HG03175 (cell line): ENCODE data around the gene ZC3H11A.
"Not testable (repeated sequence)": the region's sequence is repeated elsewhere in the genome, so short reads cannot be mapped to it uniquely, and the experiment has no call there.

Experiments used
- ATAC-seq: cut with Tn5 transposase; IDR thresholded peaks from one replicate; pipeline ENCODE4 v1.9.1; 2021; ENCODE audit warnings: mild to moderate bottlenecking, moderate library complexity; ENCODE audit not compliant: unreplicated experiment

Gene ZC3H11A

DNA sequence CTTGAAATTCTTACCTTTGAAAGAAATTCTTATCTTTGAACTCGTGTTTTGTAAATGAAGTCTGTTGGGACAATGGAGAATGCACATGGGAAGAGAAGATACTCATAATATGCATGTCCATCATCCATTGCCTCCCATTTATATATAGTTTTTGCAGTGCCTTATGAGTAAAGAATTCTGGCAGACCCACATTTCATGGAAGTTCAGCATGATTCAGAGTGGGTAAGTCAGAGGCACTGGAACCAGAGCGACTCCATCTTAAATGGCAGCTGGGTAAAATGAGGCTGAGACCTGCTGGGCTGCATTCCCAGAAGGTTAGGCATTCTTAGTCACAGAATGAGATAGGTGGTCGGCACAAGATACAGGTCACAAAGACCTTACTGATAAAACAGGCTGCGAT, 16.6 kb upstream of the ZC3H11A start:
- no peak for ATAC-seq

DNA sequence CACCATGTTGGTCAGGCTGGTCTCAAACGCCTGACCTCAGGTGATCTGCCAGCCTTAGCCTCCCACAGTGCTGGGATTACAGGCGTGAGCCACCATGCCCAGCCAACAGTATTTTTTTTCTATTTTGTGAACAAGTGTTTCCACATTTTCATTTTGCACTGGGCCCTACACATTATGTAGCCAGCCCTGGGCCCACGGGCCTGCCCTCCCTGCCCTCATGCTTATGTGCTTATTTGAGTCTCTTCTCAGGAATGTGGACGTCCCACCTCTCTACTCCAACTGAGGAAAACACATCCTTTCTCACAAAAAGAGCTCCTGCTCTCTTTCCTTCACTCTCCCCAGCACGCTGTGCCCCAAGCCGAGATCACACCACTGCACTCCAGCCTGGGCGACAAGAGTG, 13.5 kb upstream of the ZC3H11A start:
- ATAC-seq = no peak

DNA sequence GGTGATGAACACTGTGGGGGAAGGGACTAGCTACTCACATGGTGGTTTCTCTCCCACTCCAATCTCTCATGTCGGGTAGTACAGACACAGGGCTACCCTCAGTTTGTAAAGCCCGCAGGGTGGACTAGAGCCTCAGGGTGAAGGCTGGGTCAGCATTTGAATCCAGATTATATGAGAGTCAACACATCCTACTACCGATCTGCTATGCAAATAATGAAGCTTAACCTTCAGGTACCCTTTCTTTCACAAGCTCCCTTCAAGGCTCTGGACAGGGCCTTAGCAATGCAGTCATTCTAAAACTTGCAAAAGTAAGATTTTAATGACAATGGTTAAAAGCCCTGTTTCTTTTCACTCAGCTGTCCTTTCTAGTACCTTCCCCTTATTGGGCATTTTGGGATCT, 5.5 kb upstream of the ZC3H11A start:
- ATAC-seq = no peak

DNA sequence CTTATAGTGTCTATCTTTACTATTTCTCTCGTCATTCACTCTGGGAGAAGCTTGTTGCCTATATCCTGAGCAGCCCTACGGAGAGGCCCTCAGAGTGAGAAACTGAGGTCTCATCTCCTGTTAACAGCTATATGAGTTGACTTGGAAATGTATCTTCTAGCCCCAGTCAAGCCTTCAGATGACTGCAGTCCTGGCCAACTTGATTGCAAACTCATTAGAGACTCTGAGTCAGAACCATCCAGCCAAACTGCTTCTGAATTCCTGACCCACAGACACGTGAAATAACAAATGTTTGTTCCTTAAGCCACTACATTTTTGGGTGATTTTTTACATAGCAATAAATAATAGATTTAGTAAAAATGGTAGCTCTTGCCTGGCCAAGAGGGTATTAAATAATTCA, 3.9 kb upstream of the ZC3H11A start:
- ATAC-seq = no peak

DNA sequence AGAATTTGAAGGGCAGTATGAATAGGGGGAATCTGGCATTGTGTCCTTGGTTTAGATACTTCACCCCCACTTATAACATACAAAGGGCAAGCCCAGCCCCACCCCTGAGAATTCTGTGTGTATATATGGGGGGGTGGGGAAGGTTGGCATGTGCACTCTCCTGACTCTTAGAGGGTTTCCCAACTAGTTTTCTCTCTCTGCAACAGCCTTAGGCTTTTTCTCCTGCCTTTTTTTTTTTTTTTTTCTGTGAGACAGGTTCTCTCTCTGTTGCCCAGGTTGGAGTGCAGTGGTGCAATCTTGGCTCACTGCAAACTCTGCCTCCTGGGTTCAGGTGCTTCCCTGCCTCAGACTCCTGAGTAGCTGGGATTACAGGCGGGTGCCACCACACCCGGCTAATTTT, 2.9 kb upstream of the ZC3H11A start:
- no peak for ATAC-seq

DNA sequence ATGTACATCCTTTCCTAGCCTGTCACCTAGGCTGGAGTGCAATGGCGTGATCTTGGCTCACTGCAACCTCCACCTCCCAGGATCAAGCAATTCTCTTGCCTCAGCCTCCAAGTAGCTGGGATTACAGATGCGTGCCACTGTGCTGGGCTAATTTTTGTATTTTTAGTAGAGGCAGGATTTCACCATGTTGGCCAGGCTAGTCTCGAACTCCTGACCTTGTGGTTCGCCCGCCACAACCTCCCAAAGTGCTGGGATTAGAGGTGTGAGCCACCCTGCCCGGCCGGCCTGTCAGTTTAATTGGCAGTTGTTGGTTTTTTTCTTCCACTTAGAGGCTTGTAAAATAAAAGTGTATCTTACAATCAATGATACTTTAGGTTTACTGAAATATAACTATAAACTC, 1.9 kb upstream of the ZC3H11A start:
- not testable (repeated sequence) for ATAC-seq

DNA sequence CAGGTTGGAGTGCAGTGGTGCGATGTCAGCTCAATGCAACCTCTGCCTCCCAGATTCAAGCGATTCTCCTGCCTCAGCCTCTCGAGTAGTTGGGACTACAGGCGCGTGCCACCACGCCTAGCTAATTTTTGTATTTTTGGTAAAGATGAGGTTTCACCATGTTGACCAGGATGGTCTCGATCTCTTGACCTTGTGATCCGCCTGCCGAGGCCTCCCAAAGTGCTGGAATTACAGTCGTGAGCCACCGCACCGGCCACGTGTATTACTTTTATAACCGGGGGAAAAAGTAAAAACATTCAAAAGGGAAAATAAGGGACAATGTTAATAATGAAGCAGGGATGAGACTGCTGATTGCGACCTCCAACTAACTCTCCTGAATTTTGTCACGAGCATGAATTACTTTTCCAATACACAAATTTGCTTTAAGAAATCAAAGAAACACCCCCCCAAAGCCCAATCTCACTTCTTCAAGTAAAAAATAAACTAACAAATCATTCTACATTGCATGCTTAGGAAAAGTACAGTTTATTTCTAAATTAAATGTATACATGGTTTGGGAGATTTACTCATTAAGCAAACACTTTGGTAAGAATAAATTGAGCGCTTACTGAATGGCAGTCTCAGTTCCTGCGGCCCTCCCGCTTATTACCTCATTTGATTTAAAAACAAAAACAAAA, 521 bp upstream of the ZC3H11A start:
- ATAC-seq = no peak

DNA sequence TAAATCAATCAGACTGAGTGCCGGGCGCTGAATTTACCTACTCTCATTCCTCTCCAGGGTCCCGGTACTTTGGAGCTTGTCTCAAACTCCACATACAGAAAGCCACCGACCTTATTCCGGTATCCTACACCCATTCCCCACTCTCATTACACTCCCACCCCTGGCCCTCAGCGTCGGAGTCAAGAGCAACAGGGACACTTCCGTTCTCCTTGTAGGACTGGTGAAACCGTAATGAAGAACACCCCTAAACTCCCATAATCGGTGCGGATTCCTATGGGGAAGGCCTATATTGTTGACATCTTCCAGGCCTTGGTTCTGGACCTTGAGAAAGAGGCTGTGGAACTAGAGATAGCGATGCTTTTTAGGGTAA, 798 bp downstream of the ZC3H11A start:
- ATAC-seq = no peak

DNA sequence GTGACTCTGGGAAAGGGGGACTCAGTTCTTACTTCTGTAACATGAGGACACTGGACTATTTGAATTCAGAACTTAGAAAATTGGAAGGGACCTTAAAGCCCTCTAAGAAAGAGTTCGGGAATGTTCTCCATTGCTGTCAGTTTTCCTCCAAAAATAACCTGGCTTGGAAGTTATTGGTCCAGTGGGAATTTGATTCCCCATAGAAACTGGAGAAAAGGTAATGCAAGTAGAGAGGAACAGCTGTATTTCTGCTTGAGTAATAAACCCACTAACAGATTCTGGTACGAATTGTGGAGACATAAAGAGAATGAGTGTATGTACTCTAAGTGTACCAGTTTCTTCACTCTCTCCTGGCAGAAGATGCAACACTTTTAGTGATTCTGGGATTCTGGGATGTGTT, 1.8 kb downstream of the ZC3H11A start:
- no peak for ATAC-seq

DNA sequence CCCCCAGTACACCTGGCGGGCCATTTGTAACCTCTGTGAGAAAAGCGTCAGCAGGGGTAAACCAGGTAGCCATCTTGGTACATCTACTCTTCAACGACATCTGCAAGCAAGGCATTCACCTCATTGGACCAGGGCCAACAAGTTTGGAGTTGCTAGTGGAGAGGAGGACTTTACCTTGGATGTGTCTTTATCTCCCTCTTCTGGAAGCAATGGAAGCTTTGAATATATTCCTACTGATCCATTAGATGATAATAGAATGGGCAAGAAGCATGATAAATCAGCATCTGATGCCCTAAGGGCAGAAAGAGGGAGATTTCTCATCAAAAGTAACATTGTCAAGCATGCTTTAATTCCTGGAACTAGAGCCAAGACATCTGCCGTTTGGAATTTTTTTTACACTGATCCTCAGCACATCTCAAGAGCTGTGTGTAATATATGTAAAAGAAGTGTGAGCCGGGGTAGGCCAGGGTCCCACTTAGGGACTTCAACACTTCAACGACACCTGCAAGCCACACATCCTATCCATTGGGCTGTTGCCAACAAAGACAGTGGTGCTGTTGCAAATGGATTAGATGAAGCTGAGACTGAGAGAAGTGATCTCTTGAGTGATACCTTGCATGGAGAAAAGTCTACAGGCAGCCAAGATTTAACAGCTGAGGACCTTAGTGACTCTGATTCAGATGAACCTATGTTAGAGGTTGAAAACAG, 2.7 kb downstream of the ZC3H11A start:
- ATAC-seq = no peak

DNA sequence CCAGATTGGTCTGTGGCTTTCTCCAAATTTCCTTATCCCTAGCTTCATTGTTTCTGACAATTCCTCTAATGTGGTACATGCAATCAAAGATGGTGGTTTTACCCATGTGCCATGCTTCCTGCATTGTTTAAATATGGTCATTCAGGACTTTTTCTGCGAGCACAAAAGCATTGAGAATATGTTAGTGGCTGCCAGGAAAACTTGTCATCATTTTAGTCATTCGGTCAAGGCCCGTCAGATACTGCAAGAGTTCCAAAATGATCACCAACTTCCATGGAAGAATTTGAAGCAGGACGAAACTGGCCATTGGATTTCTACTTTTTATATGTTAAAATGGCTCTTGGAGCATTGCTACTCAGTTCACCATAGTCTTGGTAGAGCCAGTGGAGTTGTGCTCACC, 3.7 kb downstream of the ZC3H11A start:
- ATAC-seq = no peak

DNA sequence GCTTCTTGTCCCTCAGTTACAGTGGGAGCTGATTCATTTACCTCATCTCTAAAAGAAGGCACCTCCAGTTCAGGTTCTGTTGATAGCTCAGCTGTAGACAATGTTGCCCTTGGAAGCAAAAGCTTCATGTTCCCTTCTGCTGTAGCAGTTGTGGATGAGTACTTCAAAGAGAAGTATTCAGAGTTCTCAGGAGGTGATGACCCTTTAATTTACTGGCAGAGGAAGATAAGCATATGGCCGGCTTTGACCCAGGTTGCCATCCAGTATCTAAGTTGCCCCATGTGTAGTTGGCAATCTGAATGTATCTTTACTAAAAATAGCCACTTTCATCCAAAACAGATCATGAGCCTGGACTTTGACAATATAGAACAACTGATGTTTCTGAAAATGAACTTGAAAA, 4.5 kb downstream of the ZC3H11A start:
- ATAC-seq = no peak

DNA sequence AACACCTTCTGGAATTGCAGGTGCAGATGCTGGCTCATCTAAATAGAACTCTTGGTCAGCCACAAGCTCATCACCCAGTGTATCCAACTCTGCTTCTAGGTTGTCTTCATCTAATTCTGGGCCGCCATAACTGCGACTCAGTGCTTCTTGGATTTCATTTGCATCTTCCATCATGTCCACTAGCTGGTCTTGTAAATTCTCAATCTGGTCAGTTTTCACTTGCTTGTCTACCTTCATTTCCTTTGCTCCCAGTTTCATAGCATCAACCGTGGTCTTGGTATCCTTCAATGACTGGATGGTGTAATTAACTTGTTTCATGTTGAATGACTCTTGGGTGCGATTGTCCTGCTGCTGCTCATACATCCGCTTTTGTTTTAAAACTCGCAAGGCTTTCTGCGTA, 10.3 kb downstream of the ZC3H11A start:
- ATAC-seq = no peak

DNA sequence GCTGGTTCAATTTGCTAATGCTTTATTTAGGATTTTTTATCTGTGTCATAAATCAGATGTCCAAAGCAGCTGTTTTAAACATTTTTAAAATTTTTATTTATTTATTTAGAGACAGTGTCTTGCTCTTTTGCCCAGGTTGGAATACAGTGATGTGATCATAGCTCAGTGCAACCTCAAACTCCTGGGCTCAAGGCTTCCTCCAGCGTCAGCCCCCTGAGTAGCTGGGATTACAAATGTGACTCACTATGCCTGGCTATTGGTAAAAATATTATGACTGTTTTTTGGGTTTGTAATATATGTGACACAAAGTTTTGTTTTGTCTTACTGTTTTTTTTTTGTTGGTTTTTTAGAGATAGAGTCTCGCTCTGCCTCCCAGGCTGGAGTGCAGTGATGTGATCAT, 11.8 kb downstream of the ZC3H11A start:
- no peak for ATAC-seq

DNA sequence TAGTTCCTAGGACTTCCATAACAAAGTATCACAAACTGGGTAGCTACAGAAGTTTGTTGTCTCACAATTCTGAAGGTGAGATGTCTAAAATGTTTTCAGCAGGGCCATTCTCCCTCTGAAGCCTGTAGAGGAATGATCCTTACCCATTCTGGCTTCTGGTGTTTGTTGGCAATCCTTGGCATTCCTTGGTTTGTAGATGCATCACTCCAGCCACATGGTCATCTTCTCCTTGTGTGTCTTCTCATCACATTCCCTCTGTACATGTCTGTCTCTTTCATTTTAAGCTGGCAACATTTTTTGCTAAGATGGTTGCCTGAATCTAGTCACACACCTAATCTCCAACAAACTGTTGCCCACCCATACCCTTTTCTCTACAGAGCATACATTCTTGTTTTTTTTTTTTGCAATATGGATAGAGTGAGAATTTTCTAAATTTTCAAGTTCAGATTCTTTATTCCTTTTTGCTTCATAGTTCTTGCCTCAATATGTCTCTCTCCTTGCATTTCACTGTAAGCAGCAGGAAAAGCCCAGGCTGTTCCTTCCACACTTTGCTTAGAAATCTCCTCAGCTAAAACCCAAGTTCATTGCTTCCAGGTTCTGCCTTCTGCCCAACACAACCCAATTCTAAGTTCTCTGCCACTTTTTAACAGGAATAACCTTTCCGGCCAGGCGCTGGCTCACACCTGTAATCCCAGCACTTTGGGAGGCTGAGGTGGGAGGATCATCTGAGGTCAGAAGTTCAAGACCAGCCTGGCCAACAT, 18.3 kb downstream of the ZC3H11A start:
- ATAC-seq = no peak

DNA sequence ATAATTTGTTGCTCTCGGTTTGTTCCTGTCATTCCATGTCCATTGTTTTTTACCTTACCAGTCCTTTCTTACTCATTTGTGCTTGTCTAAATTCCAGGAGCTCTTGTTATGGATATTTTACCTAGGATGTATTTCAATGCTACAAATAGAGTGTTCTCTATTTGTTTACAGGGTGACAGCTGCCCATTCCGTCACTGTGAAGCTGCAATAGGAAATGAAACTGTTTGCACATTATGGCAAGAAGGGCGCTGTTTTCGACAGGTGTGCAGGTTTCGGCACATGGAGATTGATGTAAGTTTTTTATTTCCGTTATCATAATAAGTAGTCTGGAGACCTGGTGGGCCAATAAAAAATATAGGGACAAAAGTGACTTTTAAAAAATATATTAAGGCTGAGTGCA, 23.0 kb downstream of the ZC3H11A start:
- no peak for ATAC-seq

DNA sequence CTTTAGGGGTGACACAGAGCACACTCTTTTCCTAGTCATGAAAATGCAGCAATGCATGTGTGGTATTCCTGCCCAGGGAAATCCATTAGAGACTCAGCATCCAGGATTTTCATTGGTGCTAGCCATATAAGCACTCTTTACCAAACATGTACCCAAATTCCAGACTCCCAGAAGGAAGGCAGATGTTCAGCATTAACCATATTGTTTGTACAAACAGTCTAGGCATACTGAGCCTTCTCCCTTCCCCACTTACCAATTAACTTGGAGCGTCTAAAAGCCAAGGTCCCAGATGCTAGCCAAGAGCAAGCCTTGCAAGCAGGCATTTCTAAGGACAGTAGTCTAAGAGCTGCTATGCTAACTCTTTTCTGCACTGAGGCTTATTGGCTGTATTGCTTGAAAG, 27.9 kb downstream of the ZC3H11A start:
- no peak for ATAC-seq

DNA sequence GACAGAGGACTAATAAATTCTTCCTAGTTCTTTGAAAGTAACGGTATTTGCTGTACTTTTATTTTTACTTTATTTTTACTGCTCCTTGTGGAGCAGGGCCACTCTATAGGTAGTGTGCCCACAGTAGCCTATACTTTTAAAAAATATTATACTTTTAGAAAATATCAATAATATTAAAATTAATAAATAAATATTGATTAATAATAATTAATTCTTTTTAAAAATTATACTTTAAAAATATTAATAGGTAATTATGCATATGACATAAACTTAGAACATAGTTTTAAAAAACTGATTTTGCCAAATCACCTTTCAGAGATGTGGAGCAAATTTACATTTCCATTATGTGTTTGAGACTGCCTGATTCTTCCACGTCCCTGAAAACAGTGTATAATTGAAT, 30.8 kb downstream of the ZC3H11A start:
- no peak for ATAC-seq

DNA sequence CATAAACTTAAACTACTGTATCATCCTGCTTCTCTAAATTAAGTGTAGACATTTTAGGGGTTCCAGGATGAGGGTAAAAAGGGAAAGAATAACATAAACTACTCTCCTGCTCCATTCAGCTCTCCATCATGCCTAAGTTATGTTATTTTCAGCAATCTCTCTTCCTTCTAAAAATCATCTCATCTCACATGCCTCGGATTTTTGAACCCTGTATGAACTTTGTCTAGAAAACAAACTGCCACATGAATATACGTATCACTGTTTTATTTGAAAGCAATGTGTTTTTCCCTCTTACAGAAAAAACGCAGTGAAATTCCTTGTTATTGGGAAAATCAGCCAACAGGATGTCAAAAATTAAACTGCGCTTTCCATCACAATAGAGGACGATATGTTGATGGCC, 32.6 kb downstream of the ZC3H11A start:
- no peak for ATAC-seq

DNA sequence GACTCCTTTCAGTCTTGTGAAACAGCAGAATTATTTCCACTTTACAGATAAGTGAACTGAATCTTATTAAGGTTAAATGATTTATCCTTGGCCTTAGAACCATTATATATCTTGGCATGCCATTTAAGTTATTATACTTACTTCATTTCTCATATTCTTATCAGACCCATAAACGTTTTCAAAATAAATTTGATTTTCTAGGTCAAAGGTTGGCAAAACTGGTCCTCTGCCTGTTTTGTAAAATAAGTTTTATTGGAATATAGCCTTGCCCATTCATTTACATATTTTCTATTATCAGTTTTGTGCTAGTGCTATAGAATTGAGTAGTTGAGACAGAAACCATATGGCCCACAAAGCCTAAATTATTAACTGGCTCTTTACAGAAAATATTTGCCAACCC, 33.1 kb downstream of the ZC3H11A start:
- no peak for ATAC-seq

DNA sequence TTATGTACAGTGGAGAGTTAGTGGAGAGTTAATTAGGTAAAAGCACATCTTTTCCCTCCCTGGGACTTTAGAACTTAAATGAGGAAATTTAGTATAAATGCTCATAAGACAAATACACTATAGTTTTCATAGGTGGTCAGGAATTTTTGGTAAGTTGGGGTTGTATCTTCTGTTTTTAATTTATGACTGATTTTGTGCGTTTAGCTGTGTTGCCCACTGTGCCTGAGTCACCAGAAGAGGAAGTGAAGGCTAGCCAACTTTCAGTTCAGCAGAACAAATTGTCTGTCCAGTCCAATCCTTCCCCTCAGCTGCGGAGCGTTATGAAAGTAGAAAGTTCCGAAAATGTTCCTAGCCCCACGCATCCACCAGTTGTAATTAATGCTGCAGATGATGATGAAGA, 33.8 kb downstream of the ZC3H11A start:
- ATAC-seq = not testable (repeated sequence)

DNA sequence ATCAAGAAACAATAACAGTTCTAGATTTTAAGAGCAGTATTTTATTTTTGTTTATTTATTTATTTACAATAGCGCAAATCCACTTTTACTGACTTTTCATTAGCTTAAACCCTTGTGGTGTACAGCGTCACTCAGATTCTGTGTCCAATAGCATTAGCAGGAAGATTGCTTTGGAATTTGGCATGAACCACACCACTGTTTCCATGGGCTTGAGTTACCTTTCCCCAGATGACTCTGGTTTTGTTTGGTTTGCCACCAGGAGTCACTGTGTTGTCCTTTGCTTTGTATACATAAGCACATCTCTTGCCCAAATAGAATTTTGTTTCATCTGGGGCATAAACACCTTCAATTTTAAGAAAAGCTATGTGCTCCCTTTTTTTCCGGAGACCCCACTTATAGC, 40.1 kb downstream of the ZC3H11A start:
- no peak for ATAC-seq
